GM18517 (cell line): Measurements from ENCODE around the gene TRMT112.

Experiments used
- ATAC-seq: cut with Tn5 transposase; IDR thresholded peaks from one replicate; pipeline ENCODE4 v1.9.1; 2021; ENCODE audit warnings: mild to moderate bottlenecking, moderate library complexity; ENCODE audit not compliant: unreplicated experiment

Gene TRMT112

GRCh38 chr11:64276653-64277431 is 40.5 kb downstream of the TRMT112 start:
- no peak for ATAC-seq

GRCh38 chr11:64275841-64276240 is 41.5 kb downstream of the TRMT112 start:
- ATAC-seq = no peak

- no peak for ATAC-seq
Measured at GRCh38 chr11:64275031-64275800, 42.1 kb downstream of the TRMT112 start.

- ATAC-seq = peak; percentile 71
Measured at GRCh38 chr11:64269540-64270220, 47.7 kb downstream of the TRMT112 start.

- peak; percentile 6 for ATAC-seq
Measured at GRCh38 chr11:64268893-64269539, 48.3 kb downstream of the TRMT112 start.

- ATAC-seq = no peak
Measured at GRCh38 chr11:64268025-64268892, 49.1 kb downstream of the TRMT112 start.

GRCh38 chr11:64267207-64267945 is 50.0 kb downstream of the TRMT112 start:
- ATAC-seq = no peak
